Ishikawa (cell line): ENCODE results near the gene SCYGR2.

Source experiments
- CEBPB ChIP-seq: IDR thresholded peaks from 2 replicates; pipeline ENCODE4 v1.6.1; 2012
- CREB1 ChIP-seq: IDR thresholded peaks from 2 replicates; pipeline ENCODE4 v1.6.1; 2012; ENCODE audit warnings: low read depth
- EGR1 ChIP-seq: IDR thresholded peaks from 2 replicates; pipeline ENCODE4 v1.6.1; 2012
- EP300 ChIP-seq: IDR thresholded peaks from 2 replicates; pipeline ENCODE4 v1.6.1; 2012; ENCODE audit warnings: borderline replicate concordance
- FOXM1 ChIP-seq: IDR thresholded peaks from 2 replicates; pipeline ENCODE4 v1.6.1; 2012; ENCODE audit warnings: low read depth, borderline replicate concordance
- NFIC ChIP-seq: IDR thresholded peaks from 2 replicates; pipeline ENCODE4 v1.6.1; 2012
- RAD21 ChIP-seq: IDR thresholded peaks from 2 replicates; pipeline ENCODE4 v1.6.1; 2012; ENCODE audit warnings: low read depth
- TAF1 ChIP-seq: IDR thresholded peaks from 2 replicates; pipeline ENCODE4 v1.6.1; 2012; ENCODE audit warnings: low read depth, mild to moderate bottlenecking
- TEAD4 ChIP-seq: IDR thresholded peaks from 2 replicates; pipeline ENCODE4 v1.6.1; 2012
- YY1 ChIP-seq: IDR thresholded peaks from 2 replicates; pipeline ENCODE4 v1.6.1; 2012; ENCODE audit warnings: low read depth
- TF ChIP-seq, protein P1 (sequence below): IDR thresholded peaks from 2 replicates; pipeline ENCODE4 v1.6.1; 2012; ENCODE audit warnings: low read depth, mild to moderate bottlenecking
- TF ChIP-seq, protein P2 (sequence below): IDR thresholded peaks from 2 replicates; pipeline ENCODE4 v1.6.1; 2012

DNA sequence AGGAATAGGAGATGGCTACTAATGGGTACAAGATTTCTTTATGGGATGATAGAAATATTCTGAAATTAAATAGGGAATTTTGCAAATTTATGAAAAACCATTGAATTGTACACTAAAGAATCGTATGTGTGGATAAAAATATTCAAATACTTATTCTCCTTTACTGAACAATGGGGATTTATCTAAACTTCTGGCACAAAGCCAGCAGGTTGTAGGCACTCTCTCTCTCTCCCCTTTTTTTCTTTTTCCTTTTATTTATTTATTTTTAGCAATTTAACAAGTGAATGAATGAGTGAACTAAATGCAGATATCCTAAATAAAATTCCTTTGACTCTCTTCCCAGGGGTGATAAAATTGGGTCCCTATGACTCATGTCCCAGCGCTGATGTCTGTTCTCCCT lies 21.9 kb upstream of the SCYGR2 start:
- TF ChIP-seq FOXM1 = no peak
- TF ChIP-seq, protein P1, sequence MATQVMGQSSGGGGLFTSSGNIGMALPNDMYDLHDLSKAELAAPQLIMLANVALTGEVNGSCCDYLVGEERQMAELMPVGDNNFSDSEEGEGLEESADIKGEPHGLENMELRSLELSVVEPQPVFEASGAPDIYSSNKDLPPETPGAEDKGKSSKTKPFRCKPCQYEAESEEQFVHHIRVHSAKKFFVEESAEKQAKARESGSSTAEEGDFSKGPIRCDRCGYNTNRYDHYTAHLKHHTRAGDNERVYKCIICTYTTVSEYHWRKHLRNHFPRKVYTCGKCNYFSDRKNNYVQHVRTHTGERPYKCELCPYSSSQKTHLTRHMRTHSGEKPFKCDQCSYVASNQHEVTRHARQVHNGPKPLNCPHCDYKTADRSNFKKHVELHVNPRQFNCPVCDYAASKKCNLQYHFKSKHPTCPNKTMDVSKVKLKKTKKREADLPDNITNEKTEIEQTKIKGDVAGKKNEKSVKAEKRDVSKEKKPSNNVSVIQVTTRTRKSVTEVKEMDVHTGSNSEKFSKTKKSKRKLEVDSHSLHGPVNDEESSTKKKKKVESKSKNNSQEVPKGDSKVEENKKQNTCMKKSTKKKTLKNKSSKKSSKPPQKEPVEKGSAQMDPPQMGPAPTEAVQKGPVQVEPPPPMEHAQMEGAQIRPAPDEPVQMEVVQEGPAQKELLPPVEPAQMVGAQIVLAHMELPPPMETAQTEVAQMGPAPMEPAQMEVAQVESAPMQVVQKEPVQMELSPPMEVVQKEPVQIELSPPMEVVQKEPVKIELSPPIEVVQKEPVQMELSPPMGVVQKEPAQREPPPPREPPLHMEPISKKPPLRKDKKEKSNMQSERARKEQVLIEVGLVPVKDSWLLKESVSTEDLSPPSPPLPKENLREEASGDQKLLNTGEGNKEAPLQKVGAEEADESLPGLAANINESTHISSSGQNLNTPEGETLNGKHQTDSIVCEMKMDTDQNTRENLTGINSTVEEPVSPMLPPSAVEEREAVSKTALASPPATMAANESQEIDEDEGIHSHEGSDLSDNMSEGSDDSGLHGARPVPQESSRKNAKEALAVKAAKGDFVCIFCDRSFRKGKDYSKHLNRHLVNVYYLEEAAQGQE = no peak
- no peak for TF ChIP-seq CEBPB
- TF ChIP-seq TEAD4 = no peak
- TF ChIP-seq EP300 = no peak
- no peak for TF ChIP-seq RAD21
- TF ChIP-seq EGR1 = no peak
- TF ChIP-seq, protein P2, sequence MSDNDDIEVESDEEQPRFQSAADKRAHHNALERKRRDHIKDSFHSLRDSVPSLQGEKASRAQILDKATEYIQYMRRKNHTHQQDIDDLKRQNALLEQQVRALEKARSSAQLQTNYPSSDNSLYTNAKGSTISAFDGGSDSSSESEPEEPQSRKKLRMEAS = no peak
- TF ChIP-seq YY1 = no peak
- TF ChIP-seq NFIC = peak; percentile 56; the same call in 1 of the 2 replicates
- TF ChIP-seq CREB1 = no peak
- no peak for TF ChIP-seq TAF1
